ENCODE measurements around the gene CPNE6. TPM values are rescaled to one million over a fixed set of nuclear protein-coding genes. Genes with fewer than 3 reads are reported as not detected.

Gene CPNE6
- polyA plus RNA-seq, 1 experiment: not detected

DNA sequence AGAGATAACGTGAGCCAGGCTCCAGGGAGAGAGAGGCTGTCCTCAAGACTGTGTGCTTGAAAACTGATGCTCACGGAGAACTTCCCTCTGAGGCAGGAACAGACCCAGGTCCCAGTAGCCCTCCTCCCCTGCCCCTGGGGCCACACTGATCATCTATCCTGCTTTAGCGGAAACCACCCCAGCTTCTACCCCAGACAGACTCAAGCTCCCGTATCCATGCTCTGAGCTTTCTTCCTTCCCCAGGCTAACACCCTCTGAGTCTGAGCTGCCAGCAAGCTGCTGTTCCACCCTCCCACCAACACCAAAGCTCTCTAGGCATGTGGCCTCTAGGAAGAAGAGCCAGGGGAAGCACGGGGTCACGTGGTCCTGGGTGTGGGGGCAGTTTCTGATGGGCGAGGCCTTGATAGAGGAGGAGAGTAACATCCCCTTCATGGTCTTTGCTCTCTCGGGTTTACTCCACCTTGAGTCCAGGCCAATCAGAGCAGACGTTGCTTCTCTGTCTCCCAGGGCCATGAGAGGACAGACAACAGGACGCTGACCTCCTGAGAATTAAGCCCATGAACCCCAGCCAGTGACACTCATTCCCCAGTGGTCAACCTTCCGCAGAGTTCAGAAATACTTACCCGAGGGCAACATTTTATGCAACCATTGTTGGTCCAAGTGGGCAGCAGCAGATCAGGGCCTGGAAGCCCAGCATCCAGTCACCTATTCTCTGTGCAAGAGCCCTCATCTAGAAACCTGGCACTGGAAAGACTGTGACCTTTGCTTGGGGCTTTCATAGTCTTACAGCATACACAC is 24.1 kb downstream of the CPNE6 start:
- ChIA-PET POLR2A (interaction anchor here (1.1 kb wide), 1 partner anchor 18 kb away, joined by 3 read pairs; no protein-coding TSS in a partner anchor), CTCF (interaction anchor here (6.2 to 13.0 kb wide), 3 partner anchors 12 to 37 kb away, joined by 74 to 200 read pairs (median 136); no protein-coding TSS in a partner anchor)
- peak; percentile 29 for DNase-seq (ENCODE audit: low read depth)
- peak overlapping the region; percentile 82 for H3K4me3 ChIP-seq (ENCODE audit: low read depth, low read length)
- no peak for TF ChIP-seq CTCF (IDR thresholded peaks at IDR 0.05; ENCODE audit: insufficient read depth, low read depth, low read length)
- no peaks in the 10 kb centered on the region for H3K27me3 ChIP-seq (ENCODE audit: control insufficient read depth, insufficient read depth, low read length)
- H3K36me3 ChIP-seq (ENCODE audit: control insufficient read depth, insufficient read depth, low read length): peaks cover 22% of the 10 kb centered on the region

- peaks cover 30% of the 10 kb centered on the region for H3K36me3 ChIP-seq (ENCODE audit: control insufficient read depth, insufficient read depth, low read length)
- TF ChIP-seq CTCF (IDR thresholded peaks at IDR 0.05; ENCODE audit: insufficient read depth, low read depth, low read length): no peak
- DNase-seq (ENCODE audit: low read depth): no peak
- no peak overlapping the region for H3K4me3 ChIP-seq (ENCODE audit: low read depth, low read length)
- H3K27me3 ChIP-seq (ENCODE audit: control insufficient read depth, insufficient read depth, low read length): no peaks in the 10 kb centered on the region
- CTCF ChIA-PET: interaction anchor here (1.2 to 13.0 kb wide), 2 partner anchors 10 to 38 kb away, joined by 4 to 136 read pairs; no protein-coding TSS in a partner anchor
- POLR2A ChIA-PET: no interaction called here
Observed at GRCh38 chr14:24096545-24097181, 25.3 kb downstream of the CPNE6 start.

DNA sequence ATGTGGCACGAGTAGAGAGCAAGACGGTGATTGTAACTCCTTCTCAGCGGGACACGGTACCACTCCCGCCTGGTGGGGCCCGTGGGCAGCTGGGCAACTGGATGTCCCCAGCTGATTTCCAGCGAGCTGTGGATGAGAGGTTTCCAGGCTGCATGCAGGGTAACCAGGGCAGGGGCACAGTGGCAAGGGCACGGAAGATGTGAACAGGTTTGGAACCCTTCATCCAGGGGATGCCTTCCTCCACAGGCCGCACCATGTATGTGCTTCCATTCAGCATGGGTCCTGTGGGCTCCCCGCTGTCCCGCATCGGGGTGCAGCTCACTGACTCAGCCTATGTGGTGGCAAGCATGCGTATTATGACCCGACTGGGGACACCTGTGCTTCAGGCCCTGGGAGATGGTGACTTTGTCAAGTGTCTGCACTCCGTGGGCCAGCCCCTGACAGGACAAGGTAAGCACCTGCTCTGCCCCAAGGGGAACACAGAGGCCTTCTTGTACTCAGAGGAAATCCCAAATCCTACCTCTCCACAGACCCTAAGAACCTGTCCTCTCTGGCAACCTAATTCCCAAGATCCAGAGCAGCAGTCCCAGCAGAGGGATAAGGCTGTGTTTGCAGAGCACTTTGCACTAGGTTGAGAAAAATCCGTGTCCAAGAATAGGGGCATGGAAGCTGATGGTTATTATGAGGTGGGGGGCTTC is 27.0 kb downstream of the CPNE6 start:
- DNase-seq (ENCODE audit: low read depth): no peak
- POLR2A ChIA-PET: no interaction called here
- Histone ChIP-seq H3K4me3 (ENCODE audit: low read depth, low read length) (no peak overlapping the region), H3K27me3 (ENCODE audit: control insufficient read depth, insufficient read depth, low read length) (no peaks in the 10 kb centered on the region), H3K36me3 (ENCODE audit: control insufficient read depth, insufficient read depth, low read length) (peaks cover 36% of the 10 kb centered on the region)
- CTCF ChIA-PET: interaction anchor here (1.2 to 13.0 kb wide), 2 partner anchors 9 to 43 kb away, joined by 3 to 136 read pairs; no protein-coding TSS in a partner anchor
- TF ChIP-seq CTCF (IDR thresholded peaks at IDR 0.05; ENCODE audit: insufficient read depth, low read depth, low read length): no peak

DNA sequence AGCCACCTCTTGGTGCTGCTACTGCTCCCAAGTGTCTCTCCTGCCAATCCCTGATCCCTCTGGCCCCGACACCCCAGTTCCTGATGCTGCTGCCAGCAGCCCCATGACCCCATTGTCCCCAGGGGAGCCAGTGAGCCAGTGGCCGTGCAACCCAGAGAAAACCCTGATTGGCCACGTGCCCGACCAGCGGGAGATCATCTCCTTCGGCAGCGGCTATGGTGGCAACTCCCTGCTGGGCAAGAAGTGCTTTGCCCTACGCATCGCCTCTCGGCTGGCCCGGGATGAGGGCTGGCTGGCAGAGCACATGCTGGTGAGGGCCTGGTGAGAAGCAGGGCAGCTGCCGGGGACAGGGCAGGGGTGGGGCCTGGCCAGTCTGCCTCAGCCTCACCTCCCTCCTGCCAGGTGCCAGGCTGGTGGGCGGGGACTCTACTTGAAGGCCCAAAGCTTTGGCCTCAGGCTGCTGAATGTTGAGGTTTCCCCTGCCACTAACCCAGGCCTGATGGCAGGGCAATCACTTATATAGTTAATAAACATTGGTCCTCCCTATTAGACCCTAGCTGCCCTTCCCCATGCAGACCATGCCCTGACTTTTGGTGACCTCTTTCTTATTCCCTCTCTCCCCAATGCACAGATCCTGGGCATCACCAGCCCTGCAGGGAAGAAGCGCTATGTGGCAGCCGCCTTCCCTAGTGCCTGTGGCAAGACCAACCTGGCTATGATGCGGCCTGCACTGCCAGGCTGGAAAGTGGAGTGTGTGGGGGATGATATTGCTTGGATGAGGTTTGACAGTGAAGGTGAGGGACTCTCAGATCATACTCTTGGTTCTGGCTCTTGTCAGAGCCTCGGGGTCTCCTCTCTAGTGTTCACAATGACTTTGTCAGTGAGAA is 27.8 kb downstream of the CPNE6 start:
- Histone ChIP-seq H3K4me3 (ENCODE audit: low read depth, low read length) (no peak overlapping the region), H3K36me3 (ENCODE audit: control insufficient read depth, insufficient read depth, low read length) (peaks cover 42% of the 10 kb centered on the region), H3K27me3 (ENCODE audit: control insufficient read depth, insufficient read depth, low read length) (no peaks in the 10 kb centered on the region)
- no peak for TF ChIP-seq CTCF (IDR thresholded peaks at IDR 0.05; ENCODE audit: insufficient read depth, low read depth, low read length)
- POLR2A ChIA-PET: no interaction called here
- CTCF ChIA-PET: interaction anchor here (2.3 to 13.0 kb wide), 2 partner anchors 8 to 41 kb away, joined by 6 to 136 read pairs; no protein-coding TSS in a partner anchor
- no peak for DNase-seq (ENCODE audit: low read depth)

Data from BJ (cell line).